HG03520 (cell line): ENCODE measurements around the gene PQBP1.
A peak's percentile ranks its signal among the peaks of the same experiment; 100 is the strongest.
"Not testable (repeated sequence)": the region's sequence is repeated elsewhere in the genome, so short reads cannot be mapped to it uniquely, and the experiment has no call there.

Experiments
- ATAC-seq: cut with Tn5 transposase; IDR thresholded peaks from one replicate; pipeline ENCODE4 v1.9.1; 2021; ENCODE audit warnings: mild to moderate bottlenecking, moderate library complexity; ENCODE audit not compliant: unreplicated experiment

Gene PQBP1

GRCh38 chrX:48897625-48898306 lies at the start of gene PQBP1, which contains the start of gene TIMM17B:
Gene PQBP1, plus strand, starts transcription at chrX:48897930. Its CDS starts 580 bp downstream, at chrX:48898510.
Gene TIMM17B, minus strand, starts transcription at chrX:48897768. Its CDS starts 19 bp downstream, at chrX:48897749.
- peak; percentile 83 for ATAC-seq

DNA sequence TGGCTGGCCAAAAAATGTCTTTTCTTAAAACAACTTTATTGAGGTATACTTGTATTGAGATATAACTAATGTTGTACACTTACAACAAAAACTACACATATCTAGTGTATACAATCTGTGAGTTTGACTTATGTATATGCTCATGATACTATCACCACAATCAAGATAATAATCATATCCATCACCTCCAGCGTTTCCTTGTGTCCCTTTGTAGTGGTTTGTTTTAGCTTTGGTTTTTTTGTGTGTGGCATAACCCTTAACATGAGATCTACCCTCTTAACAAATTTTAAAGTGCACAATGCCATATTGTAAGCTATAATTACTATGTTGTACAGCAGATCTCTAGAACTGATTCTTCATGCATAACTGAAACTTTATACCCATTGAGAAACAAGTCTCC lies 48.9 kb upstream of the PQBP1 start:
- no peak for ATAC-seq

- ATAC-seq, result no peak
These were observed 44.9 kb upstream of the PQBP1 start for GRCh38 chrX:48852857-48853256.

DNA sequence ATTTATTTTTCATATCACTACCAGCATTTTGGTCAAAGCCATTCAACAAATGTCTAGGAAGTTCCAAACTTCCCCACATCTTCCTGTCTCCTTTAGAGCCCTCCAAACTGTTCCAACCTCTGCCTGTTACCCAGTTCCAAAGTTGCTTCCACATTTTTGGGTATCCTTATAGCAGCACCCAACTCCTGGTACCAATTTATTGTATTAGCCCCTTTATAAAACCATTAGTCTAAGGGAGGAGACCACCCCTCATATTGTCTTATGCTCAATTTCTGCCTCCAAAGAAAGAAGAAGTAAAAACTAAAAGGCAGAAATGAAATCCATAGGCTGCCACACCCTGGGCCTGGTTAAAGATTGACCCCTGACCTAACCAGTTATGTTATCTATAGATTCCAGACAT lies 44.2 kb upstream of the PQBP1 start:
- ATAC-seq, result not testable (repeated sequence)

- ATAC-seq, result not testable (repeated sequence)
These were observed 43.5 kb upstream of the PQBP1 start for GRCh38 chrX:48854121-48854804.

GRCh38 chrX:48854898-48855297 lies 42.8 kb upstream of the PQBP1 start:
- ATAC-seq, result no peak

- ATAC-seq, result no peak
These were observed 33.5 kb upstream of the PQBP1 start for GRCh38 chrX:48864210-48864609.

- not testable (repeated sequence) for ATAC-seq
These were observed 25.7 kb upstream of the PQBP1 start for GRCh38 chrX:48872017-48872416.

- not testable (repeated sequence) for ATAC-seq
These were observed 20.8 kb upstream of the PQBP1 start for GRCh38 chrX:48876944-48877343.

DNA sequence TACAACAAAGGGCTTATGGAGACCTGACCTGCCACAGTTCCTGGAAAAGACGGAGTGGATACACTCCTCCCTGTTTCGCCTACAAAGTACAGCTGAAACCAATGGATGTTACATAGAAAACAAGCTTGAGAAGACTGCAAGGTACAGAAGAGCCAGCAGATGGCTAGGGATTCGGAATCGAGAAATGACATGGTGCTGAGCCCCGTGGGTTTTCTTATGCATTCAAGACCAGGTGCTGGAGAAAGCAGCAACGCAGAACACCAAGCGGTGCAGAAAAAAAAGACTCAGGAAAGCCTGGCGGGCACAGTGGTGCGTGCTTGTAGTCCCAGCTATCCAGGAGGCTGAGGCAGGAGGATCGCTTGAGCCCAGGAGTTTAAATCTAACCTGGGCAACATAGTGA lies 14.0 kb upstream of the PQBP1 start:
- ATAC-seq, result no peak

GRCh38 chrX:48886586-48886985 lies 11.1 kb upstream of the PQBP1 start:
- not testable (repeated sequence) for ATAC-seq

DNA sequence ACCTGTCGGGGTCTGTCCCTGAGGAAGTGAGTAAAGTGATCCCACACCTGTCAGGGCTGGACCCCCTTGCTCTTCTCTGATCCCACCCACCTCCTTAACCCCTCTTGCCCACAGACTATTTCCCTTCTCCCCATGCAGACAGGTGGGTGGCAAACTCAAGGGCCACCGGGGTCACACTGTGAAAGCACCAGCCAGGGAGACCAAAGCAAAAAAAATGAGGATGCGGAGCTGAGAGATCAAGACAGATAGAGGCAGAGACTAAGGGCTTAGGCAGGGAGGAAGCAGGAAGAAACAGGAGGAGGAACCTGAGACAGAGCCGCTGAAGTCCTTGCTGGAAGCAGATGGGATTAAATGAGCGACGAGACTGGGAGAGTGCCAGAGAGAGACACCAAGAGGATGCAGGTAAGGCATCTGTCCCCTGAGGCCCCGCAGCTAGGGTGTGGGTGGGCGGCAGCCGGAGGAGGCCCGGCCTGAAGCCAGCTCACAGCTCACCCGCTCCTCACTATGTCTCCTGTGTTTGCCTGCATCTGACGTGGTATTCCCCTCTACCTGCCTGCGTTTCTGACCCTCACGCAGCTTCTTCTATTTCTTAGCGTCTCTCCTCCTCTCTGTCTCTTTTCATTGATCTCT lies 7.3 kb upstream of the PQBP1 start:
- no peak for ATAC-seq

DNA sequence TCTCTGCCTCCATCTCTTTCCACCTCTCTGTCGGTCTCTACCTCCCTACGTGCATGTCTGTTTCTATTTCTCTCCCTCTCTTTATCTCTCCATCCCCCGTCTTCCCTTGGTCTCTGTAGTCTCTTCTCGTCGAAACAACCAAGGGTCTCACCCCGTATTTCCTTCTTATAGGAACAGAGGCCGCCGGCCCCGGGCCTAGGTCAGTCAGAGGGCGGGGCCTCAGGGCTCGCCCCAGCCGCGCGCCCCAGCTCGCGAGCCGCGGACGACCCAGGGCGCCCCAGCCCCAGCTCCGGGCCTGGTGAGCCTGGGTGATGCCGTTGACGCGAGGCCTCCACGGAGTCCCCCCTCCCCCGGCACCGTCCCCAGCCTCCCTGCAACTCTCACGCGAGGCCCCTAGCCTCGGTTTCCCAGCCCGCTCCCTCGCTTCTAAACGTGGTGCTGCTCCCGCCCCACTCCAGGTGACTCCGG lies 6.8 kb upstream of the PQBP1 start:
- peak; percentile 19 for ATAC-seq

- peak; percentile 64 for ATAC-seq
These were observed 6.1 kb upstream of the PQBP1 start for GRCh38 chrX:48891402-48892288.

DNA sequence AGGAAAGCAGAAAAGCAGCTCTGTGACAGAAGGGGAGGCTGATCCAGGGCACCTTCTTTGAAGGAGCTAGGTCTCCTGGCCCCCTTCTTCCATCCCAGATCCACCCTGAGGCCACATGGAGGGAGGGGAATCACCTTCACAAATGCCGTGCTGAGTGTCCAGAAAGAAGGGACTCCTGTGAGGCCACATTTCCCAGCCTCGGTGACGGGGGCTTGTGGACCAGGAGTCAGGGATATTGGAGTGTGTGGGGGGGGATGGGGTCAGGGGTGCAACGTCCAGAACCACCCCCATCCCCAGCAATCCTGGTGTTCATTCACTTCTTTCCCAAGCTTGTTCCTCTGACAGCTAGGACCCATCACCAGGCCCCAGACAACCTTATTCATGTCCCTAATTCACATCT lies 4.8 kb upstream of the PQBP1 start:
- no peak for ATAC-seq

DNA sequence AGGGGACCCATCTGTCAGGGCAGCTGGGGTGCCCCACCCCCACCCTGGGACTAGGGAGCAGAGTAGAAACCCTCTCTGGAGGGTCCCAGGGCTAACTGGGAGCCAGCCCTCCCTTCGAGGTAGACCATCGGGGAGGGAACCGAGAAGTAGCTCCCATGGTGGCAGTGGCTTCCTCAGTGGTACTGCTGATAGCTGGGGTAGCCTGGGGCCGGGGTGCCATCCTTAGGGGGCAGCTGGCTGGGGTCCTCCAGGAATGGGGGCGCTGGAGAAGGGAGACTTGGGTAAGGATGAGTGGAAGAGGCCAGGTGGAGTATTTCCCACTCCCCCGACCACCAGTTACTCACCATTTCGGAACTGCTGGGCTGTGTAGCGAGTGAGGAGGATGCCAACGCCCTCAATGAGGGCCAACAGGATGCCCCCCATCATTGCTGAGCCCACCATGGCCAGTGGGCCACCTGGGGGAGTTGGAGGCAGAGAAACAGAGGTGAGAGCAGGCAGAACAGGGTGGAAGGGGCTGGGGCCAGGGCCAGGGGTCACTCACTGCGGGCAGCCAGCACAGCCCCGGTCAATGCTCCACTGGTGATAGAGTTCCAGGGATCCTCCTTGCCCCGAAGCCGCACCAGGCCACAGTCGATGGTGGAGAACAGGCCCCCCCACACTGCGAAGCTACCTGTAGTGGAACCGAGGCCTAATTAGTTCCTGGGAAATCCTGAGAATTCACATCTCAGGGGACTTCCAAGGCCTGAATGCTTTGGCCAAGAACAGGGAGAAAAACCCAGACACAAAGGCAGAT lies 4.0 kb upstream of the PQBP1 start:
- ATAC-seq, result no peak

GRCh38 chrX:48894891-48895290 lies 2.8 kb upstream of the PQBP1 start:
- no peak for ATAC-seq

DNA sequence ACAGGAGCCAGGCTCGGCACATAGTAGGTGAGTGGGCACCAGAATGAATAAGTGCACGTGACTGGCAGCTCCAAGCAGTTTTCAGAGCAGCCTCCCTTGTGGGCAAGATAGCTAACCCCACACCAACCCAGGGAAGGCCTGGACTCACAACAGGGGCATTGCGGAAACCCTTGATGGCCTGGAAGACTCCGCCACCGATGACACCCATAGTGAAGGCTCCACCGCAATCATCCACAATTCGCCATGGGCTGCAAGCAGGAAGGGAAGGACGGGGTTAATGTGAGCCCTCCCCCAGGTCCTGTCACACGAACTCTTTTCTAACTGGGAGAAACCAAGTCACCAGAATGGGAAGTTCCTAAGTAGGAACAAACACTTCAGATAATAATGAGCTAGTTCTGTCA lies 1.1 kb upstream of the PQBP1 start:
- no peak for ATAC-seq

DNA sequence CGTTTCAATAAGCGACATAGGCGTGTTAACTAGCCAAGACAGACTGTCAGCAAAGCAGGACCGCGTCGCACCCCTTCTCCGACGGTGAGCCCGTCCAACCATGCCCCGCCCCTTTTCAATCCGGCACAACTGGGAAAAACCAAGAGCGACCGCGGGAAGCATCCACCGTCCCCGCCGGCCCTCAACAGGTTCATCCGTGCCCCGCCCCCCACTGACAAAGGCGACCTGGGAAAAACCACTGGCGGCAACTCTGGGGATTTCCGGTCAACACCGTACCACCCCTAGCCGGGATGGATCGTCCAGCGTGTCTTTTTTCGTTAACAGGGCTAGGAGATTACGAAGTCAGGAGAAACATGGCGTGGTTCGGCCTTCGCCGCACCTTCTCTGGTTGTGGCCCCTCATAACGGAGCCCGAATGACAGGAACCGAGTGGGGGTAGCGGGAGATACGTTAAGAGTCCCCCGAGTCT lies 539 bp upstream of the PQBP1 start:
- ATAC-seq, result peak; percentile 3

- no peak for ATAC-seq
These were observed 1.3 kb downstream of the PQBP1 start for GRCh38 chrX:48899078-48899410.
